Naive thymus-derived CD4-positive, alpha-beta T cell (primary cell): ENCODE results near the gene PPP1R36. TPM values are rescaled to one million over a fixed set of nuclear protein-coding genes. Genes with fewer than 3 reads are reported as not detected.

Source experiments
- ATAC-seq: fragments of 150-1000 bp; cut with Tn5 transposase; 2 replicates; pipeline ENCODE4 v1.10.0; 2021; ENCODE audit warnings: mild to moderate bottlenecking, moderate library complexity
- CTCF ChIA-PET: fragments of 350-600 bp; sonication (Branson Sonifier 250); formaldehyde crosslinking; loops from one replicate; lab custom pipeline; 2021; ENCODE audit warnings: antibody characterized with exemption; lab: Charles Lee
- POLR2A ChIA-PET: fragments of 350-600 bp; sonication (Branson Sonifier 250); formaldehyde crosslinking; loops from one replicate; lab custom pipeline; 2021; ENCODE audit warnings: antibody characterized with exemption, inconsistent platforms; lab: Charles Lee
- DNase-seq, 9 donors: peaks; one replicate each; pipeline versions ENCODE4 v3.0.0 to v3.0.0-alpha.2; 2020 to 2022; ENCODE audit warnings: mixed read lengths in 1 of 9
- H3K27ac ChIP-seq: one replicate; pipeline ENCODE4 v1.7.0; 2013; ENCODE audit warnings: mild to moderate bottlenecking, low read depth, low read length, moderate library complexity
- H3K27me3 ChIP-seq, 2 donors: one replicate each; pipeline ENCODE4 v1.7.0; 2013; ENCODE audit warnings: low read length in 2 of 2, mild to moderate bottlenecking in 2 of 2, moderate library complexity in 2 of 2; ENCODE audit not compliant: control insufficient read depth in 2 of 2, insufficient read depth in 2 of 2
- H3K36me3 ChIP-seq, 3 experiments: 1 replicate in 2 of 3; 2 replicates in 1 of 3; pipeline ENCODE4 v1.7.0; 2013; ENCODE audit warnings: low read length in 3 of 3, mild to moderate bottlenecking in 3 of 3, moderate library complexity in 1 of 3; ENCODE audit not compliant: insufficient read depth in 3 of 3, control insufficient read depth in 2 of 3
- H3K4me1 ChIP-seq, 2 donors: one replicate each; pipeline ENCODE4 v1.7.0; 2013; ENCODE audit warnings: low read length in 2 of 2, mild to moderate bottlenecking in 2 of 2, moderate library complexity in 1 of 2; ENCODE audit not compliant: control insufficient read depth in 2 of 2, insufficient read depth in 2 of 2
- H3K4me3 ChIP-seq: 2 replicates; pipeline ENCODE4 v1.7.0; 2013; ENCODE audit warnings: mild to moderate bottlenecking, low read length
- H3K9me3 ChIP-seq, 3 experiments: 1 replicate in 2 of 3; 2 replicates in 1 of 3; pipeline ENCODE4 v1.7.0; 2013; ENCODE audit warnings: low read length in 3 of 3; ENCODE audit not compliant: control insufficient read depth in 2 of 3
- H3K27ac Mint-ChIP-seq, 9 donors: one replicate each; pipeline ENCODE4 v1.8.0; 2020 to 2022; ENCODE audit warnings: mixed read lengths in 9 of 9, mild to moderate bottlenecking in 8 of 9, moderate library complexity in 5 of 9, inconsistent platforms in 2 of 9
- H3K27me3 Mint-ChIP-seq, 5 donors: one replicate each; pipeline ENCODE4 v1.8.0; 2021 to 2022; ENCODE audit warnings: mixed read lengths in 5 of 5, mild to moderate bottlenecking in 1 of 5
- H3K36me3 Mint-ChIP-seq, 5 donors: one replicate each; pipeline ENCODE4 v1.8.0; 2020 to 2022; ENCODE audit warnings: mixed read lengths in 5 of 5, mild to moderate bottlenecking in 3 of 5, inconsistent platforms in 1 of 5
- H3K4me1 Mint-ChIP-seq, 7 donors: one replicate each; pipeline ENCODE4 v1.8.0; 2020 to 2022; ENCODE audit warnings: mixed read lengths in 7 of 7, mild to moderate bottlenecking in 3 of 7, inconsistent platforms in 1 of 7
- H3K4me3 Mint-ChIP-seq, 10 donors: one replicate each; pipeline ENCODE4 v1.8.0; 2020 to 2022; ENCODE audit warnings: mild to moderate bottlenecking in 10 of 10, mixed read lengths in 10 of 10, moderate library complexity in 6 of 10, inconsistent platforms in 2 of 10
- H3K9me3 Mint-ChIP-seq, 11 donors: one replicate each; pipeline ENCODE4 v1.8.0; 2020 to 2022; ENCODE audit warnings: mixed read lengths in 11 of 11, mild to moderate bottlenecking in 4 of 11, inconsistent platforms in 1 of 11, moderate library complexity in 1 of 11
- intact Hi-C, 2 donors: fragments of 100-400 bp; cut with micrococcal nuclease; formaldehyde crosslinking; loops; one replicate each; pipeline ENCODE4 v1.15.1; 2023
- polyA plus RNA-seq, 2 donors: library from polyadenylated mRNA; unstranded; fragments of 300-500 nt; fragmentation: Illumina TruSeq; gene quantifications; one replicate each; pipeline ENCODE4 v1.2.3, GENCODE V29; 2021
- total RNA-seq, 6 experiments: library from RNA in 5 of 6; stranded (reverse) in 5 of 6; gene quantifications; 1 replicate in 5 of 6; 2 replicates in 1 of 6; pipeline ENCODE4 v1.2.3 and lab custom pipeline; 2021 to 2026

The PPP1R36 gene
- total and polyA plus RNA-seq, 7 experiments from 2014 or later = 0.30 to 0.31 TPM; not detected in 5

GRCh38 chr14:64632056-64632455 is 82.3 kb downstream of the PPP1R36 start:
- Mint-ChIP-seq H3K9me3 (no peaks in the 10 kb centered on the region), H3K36me3 (no peaks in the 10 kb centered on the region), H3K27ac (no peak overlapping the region), H3K4me1 (peaks cover 0 to 5% (median 0%) of the 10 kb centered on the region in 7 donors), H3K27me3 (peaks cover 0 to 27% (median 3%) of the 10 kb centered on the region in 5 donors), H3K4me3 (no peak overlapping the region)
- ChIA-PET CTCF (no interaction called here), POLR2A (no interaction called here)
- Histone ChIP-seq H3K27me3 (no peaks in the 10 kb centered on the region), H3K27ac (no peak overlapping the region), H3K36me3 (no peaks in the 10 kb centered on the region), H3K4me1 (no peaks in the 10 kb centered on the region), H3K9me3 (no peaks in the 10 kb centered on the region), H3K4me3 (no peak overlapping the region)
- ATAC-seq (no peak), DNase-seq (no peak)
- intact Hi-C loops = loop anchor here in 1 of 2 donors (10.0 kb wide), 1 partner anchor 837 kb away; no protein-coding TSS in a partner anchor

GRCh38 chr14:64634558-64634957 is 84.8 kb downstream of the PPP1R36 start:
- H3K36me3 Mint-ChIP-seq = no peaks in the 10 kb centered on the region
- no peaks in the 10 kb centered on the region for H3K9me3 ChIP-seq
- intact Hi-C loops = loop anchor here in 1 of 2 donors (10.0 kb wide), 1 partner anchor 840 kb away; no protein-coding TSS in a partner anchor
- no peak overlapping the region for H3K27ac Mint-ChIP-seq
- no peaks in the 10 kb centered on the region for H3K9me3 Mint-ChIP-seq
- no peak overlapping the region for H3K4me3 ChIP-seq
- peaks cover 0 to 7% (median 0%) of the 10 kb centered on the region in 7 donors for H3K4me1 Mint-ChIP-seq
- H3K27ac ChIP-seq = no peak overlapping the region
- no peaks in the 10 kb centered on the region for H3K27me3 ChIP-seq
- peaks cover 0 to 24% (median 5%) of the 10 kb centered on the region in 5 donors for H3K27me3 Mint-ChIP-seq
- ChIA-PET POLR2A (no interaction called here), CTCF (interaction anchor here (0.6 kb wide), 1 partner anchor 236 kb away, joined by 3 read pairs; no protein-coding TSS in a partner anchor)
- no peak overlapping the region for H3K4me3 Mint-ChIP-seq
- ATAC-seq = no peak
- H3K4me1 ChIP-seq = no peaks in the 10 kb centered on the region
- H3K36me3 ChIP-seq = no peaks in the 10 kb centered on the region
- DNase-seq = no peak

GRCh38 chr14:64636208-64636979 is 86.6 kb downstream of the PPP1R36 start:
- H3K36me3 ChIP-seq = no peaks in the 10 kb centered on the region
- no peaks in the 10 kb centered on the region for H3K9me3 Mint-ChIP-seq
- no peaks in the 10 kb centered on the region for H3K9me3 ChIP-seq
- peaks cover 0 to 7% (median 0%) of the 10 kb centered on the region in 7 donors for H3K4me1 Mint-ChIP-seq
- ChIA-PET POLR2A (interaction anchor here (1.6 kb wide), 1 partner anchor 96 kb away, joined by 3 read pairs; the partner anchor contains the start of gene HSPA2), CTCF (interaction anchor here (0.5 to 3.5 kb wide), 15 partner anchors 15 to 1250 kb away, joined by 3 to 26 read pairs (median 4); partner anchors contain the start of gene HSPA2)
- peak overlapping the region in 1 of 9 donors; percentile 20 for H3K27ac Mint-ChIP-seq
- no peaks in the 10 kb centered on the region for H3K4me1 ChIP-seq
- H3K36me3 Mint-ChIP-seq = no peaks in the 10 kb centered on the region
- DNase-seq (peak; percentile 37 to 73 (median 61)), ATAC-seq (peak; percentile 90)
- H3K27ac ChIP-seq = no peak overlapping the region
- no peak overlapping the region for H3K4me3 Mint-ChIP-seq
- H3K27me3 Mint-ChIP-seq = peaks cover 0 to 17% (median 5%) of the 10 kb centered on the region in 5 donors
- H3K4me3 ChIP-seq = no peak overlapping the region
- no peaks in the 10 kb centered on the region for H3K27me3 ChIP-seq
- intact Hi-C loops = loop anchor here (1.0 to 10.0 kb wide), 6 partner anchors 96 to 842 kb away; partner anchors contain the start of gene HSPA2 (in 2 of the 2)

- intact Hi-C loops = loop anchor here (1.0 to 10.0 kb wide), 6 partner anchors 96 to 842 kb away; partner anchors contain the start of gene HSPA2 (in 2 of the 2)
- H3K36me3 ChIP-seq = no peaks in the 10 kb centered on the region
- no peaks in the 10 kb centered on the region for H3K4me1 ChIP-seq
- no peak overlapping the region for H3K27ac ChIP-seq
- ChIA-PET POLR2A (interaction anchor here (1.6 kb wide), 1 partner anchor 97 kb away, joined by 3 read pairs; the partner anchor contains the start of gene HSPA2), CTCF (interaction anchor here (0.7 to 3.5 kb wide), 12 partner anchors 14 to 298 kb away, joined by 3 to 26 read pairs (median 4); partner anchors contain the start of gene HSPA2)
- no peaks in the 10 kb centered on the region for H3K36me3 Mint-ChIP-seq
- H3K27me3 Mint-ChIP-seq = peaks cover 0 to 23% (median 5%) of the 10 kb centered on the region in 5 donors
- H3K4me1 Mint-ChIP-seq = peaks cover 0 to 7% (median 0%) of the 10 kb centered on the region in 7 donors
- ATAC-seq (no peak), DNase-seq (no peak)
- H3K9me3 ChIP-seq = no peaks in the 10 kb centered on the region
- H3K27ac Mint-ChIP-seq = peak overlapping the region in 1 of 9 donors; percentile 20
- H3K9me3 Mint-ChIP-seq = no peaks in the 10 kb centered on the region
- H3K27me3 ChIP-seq = no peaks in the 10 kb centered on the region
- H3K4me3 Mint-ChIP-seq = no peak overlapping the region
- H3K4me3 ChIP-seq = no peak overlapping the region
These were observed 87.2 kb downstream of the PPP1R36 start for GRCh38 chr14:64636980-64637429.

DNA sequence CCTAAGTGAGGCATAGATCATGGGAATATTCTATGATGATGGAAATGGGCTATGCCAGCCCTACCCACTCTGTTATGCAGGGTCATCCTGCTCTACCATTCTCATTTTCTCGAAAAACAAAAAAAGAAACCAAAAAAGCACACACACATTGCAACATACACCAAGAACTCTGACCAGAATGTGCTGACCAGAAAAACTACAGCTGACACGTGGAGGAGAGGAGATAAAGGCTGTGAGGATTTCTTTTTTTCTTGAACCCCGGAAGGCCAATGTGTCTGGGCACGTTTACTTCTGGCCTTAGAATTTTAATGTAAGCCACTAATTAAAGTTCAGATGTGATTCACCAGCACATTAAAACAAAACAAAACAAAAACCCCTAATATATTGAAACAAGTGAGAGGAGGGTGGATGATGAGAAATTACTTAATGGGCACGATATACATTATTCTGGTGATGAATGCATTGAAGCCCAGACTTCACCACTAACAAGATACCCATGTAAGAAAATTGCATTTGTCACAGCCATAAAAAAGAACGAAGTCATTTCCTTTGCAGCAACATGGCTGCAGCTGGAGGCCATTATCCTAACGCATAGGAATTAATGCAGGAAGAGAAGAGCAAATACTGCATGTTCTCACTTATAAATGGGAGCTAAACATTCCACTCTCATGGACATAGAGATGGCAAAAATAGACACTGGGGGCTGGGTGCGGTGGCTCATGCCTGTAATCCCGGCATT is 88.1 kb downstream of the PPP1R36 start:
- POLR2A ChIA-PET = interaction anchor here (0.7 kb wide), 1 partner anchor 1039 kb away, joined by 3 read pairs; no protein-coding TSS in a partner anchor
- H3K27ac ChIP-seq = no peak overlapping the region
- no peak for ATAC-seq
- H3K4me3 Mint-ChIP-seq = no peak overlapping the region
- H3K36me3 ChIP-seq = no peaks in the 10 kb centered on the region
- DNase-seq = no peak
- no peak overlapping the region for H3K4me3 ChIP-seq
- peaks cover 0 to 7% (median 0%) of the 10 kb centered on the region in 7 donors for H3K4me1 Mint-ChIP-seq
- H3K27me3 Mint-ChIP-seq = peaks cover 0 to 28% (median 5%) of the 10 kb centered on the region in 5 donors
- intact Hi-C loops = loop anchor here (2.0 to 10.0 kb wide), 3 partner anchors 97 to 843 kb away; partner anchors contain the start of gene HSPA2 (in 1 of the 2)
- no peaks in the 10 kb centered on the region for H3K4me1 ChIP-seq
- no peaks in the 10 kb centered on the region for H3K27me3 ChIP-seq
- CTCF ChIA-PET = interaction anchor here (0.6 to 3.5 kb wide), 11 partner anchors 13 to 300 kb away, joined by 3 to 26 read pairs (median 4); no protein-coding TSS in a partner anchor
- no peaks in the 10 kb centered on the region for H3K9me3 ChIP-seq
- no peaks in the 10 kb centered on the region for H3K36me3 Mint-ChIP-seq
- no peaks in the 10 kb centered on the region for H3K9me3 Mint-ChIP-seq
- peak overlapping the region in 1 of 9 donors; percentile 43 for H3K27ac Mint-ChIP-seq

GRCh38 chr14:64638625-64639024 is 88.9 kb downstream of the PPP1R36 start:
- Mint-ChIP-seq H3K27me3 (peaks cover 0 to 31% (median 5%) of the 10 kb centered on the region in 5 donors), H3K27ac (no peak overlapping the region), H3K4me1 (peaks cover 0 to 7% (median 0%) of the 10 kb centered on the region in 7 donors), H3K36me3 (no peaks in the 10 kb centered on the region), H3K4me3 (no peak overlapping the region), H3K9me3 (peaks cover 0 to 2% (median 0%) of the 10 kb centered on the region in 11 donors)
- DNase-seq = no peak
- Histone ChIP-seq H3K36me3 (no peaks in the 10 kb centered on the region), H3K27me3 (no peaks in the 10 kb centered on the region), H3K9me3 (no peaks in the 10 kb centered on the region), H3K4me1 (no peaks in the 10 kb centered on the region), H3K4me3 (no peak overlapping the region), H3K27ac (no peak overlapping the region)
- ATAC-seq = no peak
- ChIA-PET POLR2A (no interaction called here), CTCF (interaction anchor here (1.0 to 3.5 kb wide), 2 partner anchors 48 to 296 kb away, joined by 3 to 26 read pairs; no protein-coding TSS in a partner anchor)
- intact Hi-C loops = loop anchor here in 1 of 2 donors (10.0 kb wide), 1 partner anchor 844 kb away; no protein-coding TSS in a partner anchor
